Sigmoid colon (tissue), 4 donors: ENCODE measurements around the gene DGKI.

Experiments
- CTCF ChIP-seq, 4 experiments: fragments of 450-650 bp in 3 of 4; fragments of 200-600 bp in 1 of 4; IDR thresholded peaks; one replicate each; pipeline ENCODE4 v1.5.1; 2016 to 2019; ENCODE audit warnings: antibody characterized with exemption in 4 of 4, mild to moderate bottlenecking in 3 of 4, moderate library complexity in 2 of 4
- EP300 ChIP-seq, 4 donors: sonication (generic); formaldehyde crosslinking; IDR thresholded peaks; one replicate each; pipeline ENCODE4 v1.6.1; 2017; ENCODE audit warnings: antibody characterized with exemption in 4 of 4
- POLR2A ChIP-seq, 2 donors: fragments of 450-650 bp; IDR thresholded peaks; one replicate each; pipeline ENCODE4 v1.6.1; 2016; ENCODE audit warnings: antibody characterized with exemption in 2 of 2, mild to moderate bottlenecking in 2 of 2, moderate library complexity in 2 of 2
- POLR2AphosphoS5 ChIP-seq, 4 donors: sonication (generic); formaldehyde crosslinking; IDR thresholded peaks; one replicate each; pipeline ENCODE4 v1.6.1; 2017; ENCODE audit warnings: antibody characterized with exemption in 4 of 4

- TF ChIP-seq CTCF (IDR thresholded peaks at IDR 0.05) (no peak), POLR2AphosphoS5 (IDR thresholded peaks at IDR 0.05) (no peak), POLR2A (IDR thresholded peaks at IDR 0.05) (no peak), EP300 (IDR thresholded peaks at IDR 0.05) (no peak)
Measured at GRCh38 chr7:137421366-137421765, 425.4 kb downstream of the DGKI start.
